MM.1S (cell line): Measurements from ENCODE around the gene CDK5RAP2.

Experiments used
- EZH2 ChIP-seq: fragments of 300-600 bp; sonication (generic); optimal IDR thresholded peaks from 2 replicates; pipeline ENCODE3; 2017; ENCODE audit warnings: low read depth, mild to moderate bottlenecking, antibody characterized with exemption, low read length, mixed read lengths
- EZH2phosphoT487 ChIP-seq: fragments of 300-600 bp; sonication (generic); IDR thresholded peaks from 2 replicates; pipeline ENCODE4 v1.6.1; 2018; ENCODE audit warnings: antibody characterized with exemption, low read length
- TF ChIP-seq, protein P1 (sequence below): fragments of 300-600 bp; sonication (generic); IDR thresholded peaks from 2 replicates; pipeline ENCODE4 v1.5.1; 2016; ENCODE audit warnings: antibody characterized with exemption, low read length, mixed read lengths

DNA sequence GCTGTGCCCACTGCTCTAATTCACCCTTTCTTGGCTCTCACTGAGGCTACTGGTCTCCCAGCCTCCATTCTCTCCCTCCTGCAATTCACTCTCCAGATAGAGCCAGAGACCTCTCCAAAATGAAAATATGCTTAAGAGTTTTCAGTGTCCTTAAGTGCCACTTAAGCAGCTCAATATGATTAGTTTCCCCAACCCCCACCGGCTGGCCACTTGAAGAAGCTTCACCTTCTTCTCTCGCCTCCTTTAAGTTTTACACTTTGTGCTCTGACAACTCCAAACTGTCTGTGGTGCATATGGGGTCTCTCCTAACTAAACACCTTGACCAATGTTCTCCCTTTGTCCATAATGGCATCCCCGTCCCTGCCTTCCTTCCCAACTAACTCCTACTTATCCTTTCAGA is 53.4 kb downstream of the CDK5RAP2 start:
- TF ChIP-seq, protein P1, sequence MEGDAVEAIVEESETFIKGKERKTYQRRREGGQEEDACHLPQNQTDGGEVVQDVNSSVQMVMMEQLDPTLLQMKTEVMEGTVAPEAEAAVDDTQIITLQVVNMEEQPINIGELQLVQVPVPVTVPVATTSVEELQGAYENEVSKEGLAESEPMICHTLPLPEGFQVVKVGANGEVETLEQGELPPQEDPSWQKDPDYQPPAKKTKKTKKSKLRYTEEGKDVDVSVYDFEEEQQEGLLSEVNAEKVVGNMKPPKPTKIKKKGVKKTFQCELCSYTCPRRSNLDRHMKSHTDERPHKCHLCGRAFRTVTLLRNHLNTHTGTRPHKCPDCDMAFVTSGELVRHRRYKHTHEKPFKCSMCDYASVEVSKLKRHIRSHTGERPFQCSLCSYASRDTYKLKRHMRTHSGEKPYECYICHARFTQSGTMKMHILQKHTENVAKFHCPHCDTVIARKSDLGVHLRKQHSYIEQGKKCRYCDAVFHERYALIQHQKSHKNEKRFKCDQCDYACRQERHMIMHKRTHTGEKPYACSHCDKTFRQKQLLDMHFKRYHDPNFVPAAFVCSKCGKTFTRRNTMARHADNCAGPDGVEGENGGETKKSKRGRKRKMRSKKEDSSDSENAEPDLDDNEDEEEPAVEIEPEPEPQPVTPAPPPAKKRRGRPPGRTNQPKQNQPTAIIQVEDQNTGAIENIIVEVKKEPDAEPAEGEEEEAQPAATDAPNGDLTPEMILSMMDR: no peak
- TF ChIP-seq EZH2 (no peak), EZH2phosphoT487 (no peak)
